Measurements from ENCODE around the gene PLEKHG7. TPM values are rescaled to one million over a fixed set of nuclear protein-coding genes. Genes with fewer than 3 reads are reported as not detected.

PLEKHG7 gene
- total RNA-seq, 1 experiment from 2014 or later, result not detected

- no TSS peak for BruUV-seq (replicated peaks)
- H3K9me3 ChIP-seq (ENCODE audit: low read length), result no peaks in the 10 kb centered on the region
- no peaks in the 10 kb centered on the region for H3K27me3 ChIP-seq (ENCODE audit: low read length)
- no peaks in the 10 kb centered on the region for H3F3A ChIP-seq (ENCODE audit: low read length, unreplicated experiment)
- DNase-seq (no peak), ATAC-seq (no peak)
- ChIA-PET POLR2A (ENCODE audit: unreplicated experiment) (no interaction called here), CTCF (no interaction called here)
- peaks cover 13% of the 10 kb centered on the region; the same call in 1 of the 2 replicates for H3K36me3 ChIP-seq (ENCODE audit: low read depth, low read length)
- no peak for TF ChIP-seq CTCF (conservative IDR thresholded peaks at IDR 0.05; ENCODE audit: low read depth, low read length)
- TF ChIP-seq EZH2phosphoT487 (IDR thresholded peaks at IDR 0.05; ENCODE audit: borderline replicate concordance, low read length), result no peak
- no peak for TF ChIP-seq EZH2 (IDR thresholded peaks at IDR 0.05; ENCODE audit: low read length, unreplicated experiment)
- no peak overlapping the region for H3K4me3 ChIP-seq (ENCODE audit: low read length)
- no peak overlapping the region for H3K27ac ChIP-seq (ENCODE audit: low read length)
- intact Hi-C loops (cut with micrococcal nuclease), result no loop called here
- H2AFZ ChIP-seq (ENCODE audit: low read length), result no peak overlapping the region
- no peak overlapping the region for H3K9ac ChIP-seq (ENCODE audit: low read length)
- H3K4me2 ChIP-seq (ENCODE audit: low read length), result no peak overlapping the region
- H3K4me1 ChIP-seq (ENCODE audit: insufficient read depth, low read length), result no peaks in the 10 kb centered on the region
- no peaks in the 10 kb centered on the region for H3K9me2 ChIP-seq (replicated peaks; ENCODE audit: low read length)
- no peaks in the 10 kb centered on the region for H3K79me2 ChIP-seq (ENCODE audit: low read length)
- no peaks in the 10 kb centered on the region for H4K20me1 ChIP-seq (ENCODE audit: low read length)
Measured at GRCh38 chr12:92803903-92804302, 101.1 kb downstream of the PLEKHG7 start.

- H3K4me1 ChIP-seq (ENCODE audit: insufficient read depth, low read length), result no peaks in the 10 kb centered on the region
- H3K36me3 ChIP-seq (ENCODE audit: low read depth, low read length), result peaks cover 9% of the 10 kb centered on the region; the same call in 1 of the 2 replicates
- CTCF ChIA-PET, result no interaction called here
- no peaks in the 10 kb centered on the region for H4K20me1 ChIP-seq (ENCODE audit: low read length)
- no peaks in the 10 kb centered on the region for H3K9me3 ChIP-seq (ENCODE audit: low read length)
- DNase-seq (no peak), ATAC-seq (no peak)
- no TSS peak for BruUV-seq (replicated peaks)
- intact Hi-C loops (cut with micrococcal nuclease), result no loop called here
- H3K9ac ChIP-seq (ENCODE audit: low read length), result no peak overlapping the region
- no peak overlapping the region for H3K27ac ChIP-seq (ENCODE audit: low read length)
- H3K79me2 ChIP-seq (ENCODE audit: low read length), result no peaks in the 10 kb centered on the region
- H3F3A ChIP-seq (ENCODE audit: low read length, unreplicated experiment), result no peaks in the 10 kb centered on the region
- H3K27me3 ChIP-seq (ENCODE audit: low read length), result no peaks in the 10 kb centered on the region
- H2AFZ ChIP-seq (ENCODE audit: low read length), result no peak overlapping the region
- H3K9me2 ChIP-seq (replicated peaks; ENCODE audit: low read length), result no peaks in the 10 kb centered on the region
- TF ChIP-seq EZH2 (IDR thresholded peaks at IDR 0.05; ENCODE audit: low read length, unreplicated experiment) (no peak), CTCF (conservative IDR thresholded peaks at IDR 0.05; ENCODE audit: low read depth, low read length) (no peak), EZH2phosphoT487 (IDR thresholded peaks at IDR 0.05; ENCODE audit: borderline replicate concordance, low read length) (no peak)
- POLR2A ChIA-PET (ENCODE audit: unreplicated experiment), result interaction anchor here (0.7 kb wide), 1 partner anchor 84 kb away, joined by 4 read pairs; no protein-coding TSS in a partner anchor
- H3K4me3 ChIP-seq (ENCODE audit: low read length), result no peak overlapping the region
- H3K4me2 ChIP-seq (ENCODE audit: low read length), result no peak overlapping the region
Measured at GRCh38 chr12:92810370-92810769, 107.6 kb downstream of the PLEKHG7 start.

- Histone ChIP-seq H2AFZ (ENCODE audit: low read length) (no peak overlapping the region), H3K9me2 (replicated peaks; ENCODE audit: low read length) (no peaks in the 10 kb centered on the region), H3K9ac (ENCODE audit: low read length) (no peak overlapping the region), H3K27ac (ENCODE audit: low read length) (no peak overlapping the region), H3K36me3 (ENCODE audit: low read depth, low read length) (peaks cover 3% of the 10 kb centered on the region), H3K4me3 (ENCODE audit: low read length) (no peak overlapping the region), H3K27me3 (ENCODE audit: low read length) (no peaks in the 10 kb centered on the region), H3F3A (ENCODE audit: low read length, unreplicated experiment) (no peaks in the 10 kb centered on the region), H4K20me1 (ENCODE audit: low read length) (no peaks in the 10 kb centered on the region), H3K4me2 (ENCODE audit: low read length) (no peak overlapping the region), H3K4me1 (ENCODE audit: insufficient read depth, low read length) (no peaks in the 10 kb centered on the region), H3K9me3 (ENCODE audit: low read length) (no peaks in the 10 kb centered on the region), H3K79me2 (ENCODE audit: low read length) (no peaks in the 10 kb centered on the region)
- intact Hi-C loops (cut with micrococcal nuclease), result no loop called here
- TF ChIP-seq EZH2phosphoT487 (IDR thresholded peaks at IDR 0.05; ENCODE audit: borderline replicate concordance, low read length), result no peak
- no peak for TF ChIP-seq EZH2 (IDR thresholded peaks at IDR 0.05; ENCODE audit: low read length, unreplicated experiment)
- no peak for TF ChIP-seq CTCF (conservative IDR thresholded peaks at IDR 0.05; ENCODE audit: low read depth, low read length)
- BruUV-seq (replicated peaks), result no TSS peak
- ATAC-seq (peak; percentile 92), DNase-seq (peak; percentile 15)
- ChIA-PET CTCF (interaction anchor here (0.6 to 0.7 kb wide), 2 partner anchors 13 to 115 kb away, joined by 4 read pairs; no protein-coding TSS in a partner anchor), POLR2A (ENCODE audit: unreplicated experiment) (no interaction called here)
Measured at GRCh38 chr12:92814584-92814983, 111.8 kb downstream of the PLEKHG7 start.

Data from PC-3 (cell line).